Tibial nerve (tissue), 4 donors: Measurements from ENCODE around the gene SCYL3. TPM values are rescaled to one million over a fixed set of nuclear protein-coding genes. Genes with fewer than 3 reads are reported as not detected.
"Not testable (repeated sequence)": the region's sequence is repeated elsewhere in the genome, so short reads cannot be mapped to it uniquely, and the experiment has no call there.

Source experiments
- DNase-seq, 2 donors: peaks; one replicate each; pipeline ENCODE4 v3.0.0-alpha.2; 2019; ENCODE audit warnings: low spot score in 2 of 2
- H3K27ac ChIP-seq, 4 donors: fragments of 200-600 bp; sonication (generic) in 3 of 4; one replicate each; pipeline ENCODE4 v1.5.1; 2017 to 2019; ENCODE audit warnings: mild to moderate bottlenecking in 1 of 4
- H3K27me3 ChIP-seq, 2 donors: fragments of 200-600 bp; sonication (generic) in 1 of 2; one replicate each; pipeline versions ENCODE4 v1.5.1 to v1.6.0; 2017 to 2019
- H3K36me3 ChIP-seq, 3 donors: fragments of 200-600 bp; sonication (generic); one replicate each; pipeline ENCODE4 v1.5.1; 2018 to 2019
- H3K4me1 ChIP-seq, 4 donors: fragments of 200-600 bp; sonication (generic) in 3 of 4; one replicate each; pipeline ENCODE4 v1.5.1; 2017 to 2019
- H3K4me3 ChIP-seq, 4 donors: fragments of 200-600 bp; sonication (generic) in 3 of 4; one replicate each; pipeline ENCODE4 v1.5.1; 2017 to 2019; ENCODE audit warnings: mild to moderate bottlenecking in 1 of 4, moderate library complexity in 1 of 4
- H3K9me3 ChIP-seq, 4 donors: fragments of 200-600 bp; sonication (generic) in 3 of 4; one replicate each; pipeline ENCODE4 v1.5.1; 2017 to 2019
- CTCF ChIP-seq, 5 experiments: fragments of 200-600 bp in 3 of 5; fragments of 450-650 bp in 2 of 5; sonication (generic) in 3 of 5; IDR thresholded peaks; one replicate each; pipeline ENCODE4 v1.5.1; 2016 to 2019; ENCODE audit warnings: antibody characterized with exemption in 5 of 5, mild to moderate bottlenecking in 3 of 5, moderate library complexity in 2 of 5
- EP300 ChIP-seq, 2 donors: sonication (generic); formaldehyde crosslinking; IDR thresholded peaks; one replicate each; pipeline ENCODE4 v1.6.1; 2017; ENCODE audit warnings: antibody characterized with exemption in 2 of 2, mild to moderate bottlenecking in 1 of 2
- POLR2A ChIP-seq, 2 donors: fragments of 450-650 bp; IDR thresholded peaks; one replicate each; pipeline ENCODE4 v1.6.1; 2017; ENCODE audit warnings: antibody characterized with exemption in 2 of 2, mild to moderate bottlenecking in 2 of 2, moderate library complexity in 2 of 2
- WGBS, 2 donors: methylation state at CpG; one replicate each; pipeline ENCODE4 v1.1.5; 2018; 5-methylcytosine and 5-hydroxymethylcytosine counted together
- total RNA-seq, 4 donors: library from RNA; depleted of rRNA; stranded (reverse); fragments of >200 nt; gene quantifications; one replicate each; pipeline ENCODE4 v1.1.0, GENCODE V29; 2016

The SCYL3 gene
- total RNA-seq, 4 donors from 2014 or later, result 9.8 to 15.6 (median 12.6) TPM

GRCh38 chr1:169921080-169921479 is 27.4 kb upstream of the SCYL3 start:
- no peak overlapping the region for H3K27ac ChIP-seq
- H3K36me3 ChIP-seq, result peaks cover 0 to 41% (median 0%) of the 10 kb centered on the region in 3 donors
- TF ChIP-seq CTCF (IDR thresholded peaks at IDR 0.05) (no peak), POLR2A (IDR thresholded peaks at IDR 0.05) (no peak), EP300 (IDR thresholded peaks at IDR 0.05) (no peak)
- H3K27me3 ChIP-seq, result no peaks in the 10 kb centered on the region
- DNase-seq, result no peak
- no peaks in the 10 kb centered on the region for H3K4me1 ChIP-seq
- 93 to 97% methylated on average over 4 of the region's 4 CpGs for WGBS, 2 donors
- H3K4me3 ChIP-seq, result no peak overlapping the region
- no peaks in the 10 kb centered on the region for H3K9me3 ChIP-seq

- WGBS, 2 donors, result 87 to 100% methylated on average over 1 of the region's 1 CpG
- TF ChIP-seq EP300 (IDR thresholded peaks at IDR 0.05), result no peak
- TF ChIP-seq CTCF (IDR thresholded peaks at IDR 0.05), result no peak
- no peak for TF ChIP-seq POLR2A (IDR thresholded peaks at IDR 0.05)
These were observed 25.2 kb upstream of the SCYL3 start for GRCh38 chr1:169918927-169919326.

GRCh38 chr1:169918220-169918619 is 24.5 kb upstream of the SCYL3 start:
- WGBS, 2 donors, result 90 to 97% methylated on average over 9 of the region's 9 CpGs
- not testable (repeated sequence) for H3K9me3 ChIP-seq, DNase-seq, H3K4me3 ChIP-seq, H3K27me3 ChIP-seq, H3K4me1 ChIP-seq, H3K27ac ChIP-seq
- peaks cover 0 to 37% (median 0%) of the 10 kb centered on the region in 3 donors for H3K36me3 ChIP-seq

More at GRCh38 chr1:169918927-169919326, 25.2 kb upstream of the SCYL3 start:
- Histone ChIP-seq H3K4me1 (no peaks in the 10 kb centered on the region), H3K36me3 (peaks cover 0 to 41% (median 0%) of the 10 kb centered on the region in 3 donors), H3K27me3 (no peaks in the 10 kb centered on the region), H3K9me3 (no peaks in the 10 kb centered on the region), H3K27ac (no peak overlapping the region), H3K4me3 (no peak overlapping the region)
- DNase-seq, result no peak

- Histone ChIP-seq H3K4me1 (no peaks in the 10 kb centered on the region), H3K4me3 (no peak overlapping the region), H3K36me3 (peaks cover 0 to 25% (median 0%) of the 10 kb centered on the region in 3 donors), H3K27me3 (no peaks in the 10 kb centered on the region), H3K9me3 (peaks cover 0 to 4% (median 0%) of the 10 kb centered on the region in 4 donors), H3K27ac (no peak overlapping the region)
- WGBS, 2 donors, result 48 to 54% methylated on average over 15 of the region's 15 CpGs
- DNase-seq, result no peak
- TF ChIP-seq EP300 (IDR thresholded peaks at IDR 0.05), result no peak
- no peak for TF ChIP-seq CTCF (IDR thresholded peaks at IDR 0.05)
- no peak for TF ChIP-seq POLR2A (IDR thresholded peaks at IDR 0.05)
These were observed 21.5 kb upstream of the SCYL3 start for GRCh38 chr1:169915150-169915549.

GRCh38 chr1:169914531-169914930 is 20.8 kb upstream of the SCYL3 start:
- 54 to 55% methylated on average over 3 of the region's 3 CpGs for WGBS, 2 donors
- peaks cover 0 to 19% (median 0%) of the 10 kb centered on the region in 3 donors for H3K36me3 ChIP-seq
- H3K27ac ChIP-seq, result no peak overlapping the region
- peaks cover 0 to 4% (median 0%) of the 10 kb centered on the region in 4 donors for H3K9me3 ChIP-seq
- H3K4me1 ChIP-seq, result no peaks in the 10 kb centered on the region
- H3K4me3 ChIP-seq, result no peak overlapping the region
- TF ChIP-seq EP300 (IDR thresholded peaks at IDR 0.05), result no peak
- TF ChIP-seq CTCF (IDR thresholded peaks at IDR 0.05), result no peak
- no peak for TF ChIP-seq POLR2A (IDR thresholded peaks at IDR 0.05)
- H3K27me3 ChIP-seq, result no peaks in the 10 kb centered on the region
- no peak for DNase-seq

- no peaks in the 10 kb centered on the region for H3K36me3 ChIP-seq
- peaks cover 0 to 4% (median 0%) of the 10 kb centered on the region in 4 donors for H3K9me3 ChIP-seq
- no peak overlapping the region for H3K4me3 ChIP-seq
- TF ChIP-seq POLR2A (IDR thresholded peaks at IDR 0.05), result no peak
- H3K27ac ChIP-seq, result no peak overlapping the region
- no peaks in the 10 kb centered on the region for H3K27me3 ChIP-seq
- no peaks in the 10 kb centered on the region for H3K4me1 ChIP-seq
- DNase-seq, result no peak
- WGBS, 2 donors, result 72 to 88% methylated on average over 16 of the region's 16 CpGs
These were observed 15.8 kb upstream of the SCYL3 start for GRCh38 chr1:169909499-169909898.
